A549 treated with AZD2906 at 1 μM for 4 hours (cell line): ENCODE measurements around the gene EIF5A. TPM values are rescaled to one million over a fixed set of nuclear protein-coding genes. Genes with fewer than 3 reads are reported as not detected.

Source experiments
- total RNA-seq: library from RNA; stranded (reverse); fragments of 200-300 nt; extraction: Qiagen RNA extraction; gene quantifications from 5 replicates; pipeline ENCODE4 v1.2.3, GENCODE V29; 2022

EIF5A gene
- 1,603 to 1,771 TPM (median 1,695 TPM) in 5 replicates for total RNA-seq

GRCh38 chr17:7306911-7307685 is at the start of gene EIF5A:
EIF5A (plus strand) TSS chr17:7307628; CDS start chr17:7309636, 2,008 bp downstream.

GRCh38 chr17:7262192-7262934 is 45.1 kb upstream of the EIF5A start, which contains the start of gene CLDN7:
CLDN7 (minus strand) TSS chr17:7262478; CDS start chr17:7262043, 435 bp downstream.

DNA sequence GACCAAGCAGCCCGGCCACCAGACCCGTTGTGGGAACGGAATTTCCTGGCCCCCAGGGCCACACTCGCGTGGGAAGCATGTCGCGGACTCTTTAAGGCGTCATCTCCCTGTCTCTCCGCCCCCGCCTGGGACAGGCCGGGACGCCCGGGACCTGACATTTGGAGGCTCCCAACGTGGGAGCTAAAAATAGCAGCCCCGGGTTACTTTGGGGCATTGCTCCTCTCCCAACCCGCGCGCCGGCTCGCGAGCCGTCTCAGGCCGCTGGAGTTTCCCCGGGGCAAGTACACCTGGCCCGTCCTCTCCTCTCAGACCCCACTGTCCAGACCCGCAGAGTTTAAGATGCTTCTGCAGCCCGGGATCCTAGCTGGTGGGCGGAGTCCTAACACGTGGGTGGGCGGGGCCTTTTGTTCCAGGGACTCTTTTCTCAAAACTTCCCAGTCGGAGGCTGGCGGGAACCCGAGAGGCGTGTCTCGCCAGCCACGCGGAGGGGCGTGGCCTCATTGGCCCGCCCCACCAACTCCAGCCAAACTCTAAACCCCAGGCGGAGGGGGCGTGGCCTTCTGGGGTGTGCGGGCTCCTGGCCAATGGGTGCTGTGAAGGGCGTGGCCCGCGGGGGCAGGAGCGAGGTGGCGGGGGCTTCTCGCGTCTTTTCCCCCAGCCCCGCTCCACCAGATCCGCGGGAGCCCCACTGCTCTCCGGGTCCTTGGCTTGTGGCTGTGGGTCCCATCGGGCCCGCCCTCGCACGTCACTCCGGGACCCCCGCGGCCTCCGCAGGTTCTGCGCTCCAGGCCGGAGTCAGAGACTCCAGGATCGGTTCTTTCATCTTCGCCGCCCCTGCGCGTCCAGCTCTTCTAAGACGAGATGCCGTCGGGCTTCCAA is 26.1 kb upstream of the EIF5A start, which contains the start of gene SLC2A4:
SLC2A4 (plus strand) TSS at position 645 of the 879 bp plus-strand sequence; CDS start at position 862, 217 bp downstream.

GRCh38 chr17:7294614-7295153 is 12.7 kb upstream of the EIF5A start, which contains the start of gene YBX2:
YBX2 (minus strand) TSS chr17:7294639; CDS start chr17:7294500, 139 bp downstream.

DNA sequence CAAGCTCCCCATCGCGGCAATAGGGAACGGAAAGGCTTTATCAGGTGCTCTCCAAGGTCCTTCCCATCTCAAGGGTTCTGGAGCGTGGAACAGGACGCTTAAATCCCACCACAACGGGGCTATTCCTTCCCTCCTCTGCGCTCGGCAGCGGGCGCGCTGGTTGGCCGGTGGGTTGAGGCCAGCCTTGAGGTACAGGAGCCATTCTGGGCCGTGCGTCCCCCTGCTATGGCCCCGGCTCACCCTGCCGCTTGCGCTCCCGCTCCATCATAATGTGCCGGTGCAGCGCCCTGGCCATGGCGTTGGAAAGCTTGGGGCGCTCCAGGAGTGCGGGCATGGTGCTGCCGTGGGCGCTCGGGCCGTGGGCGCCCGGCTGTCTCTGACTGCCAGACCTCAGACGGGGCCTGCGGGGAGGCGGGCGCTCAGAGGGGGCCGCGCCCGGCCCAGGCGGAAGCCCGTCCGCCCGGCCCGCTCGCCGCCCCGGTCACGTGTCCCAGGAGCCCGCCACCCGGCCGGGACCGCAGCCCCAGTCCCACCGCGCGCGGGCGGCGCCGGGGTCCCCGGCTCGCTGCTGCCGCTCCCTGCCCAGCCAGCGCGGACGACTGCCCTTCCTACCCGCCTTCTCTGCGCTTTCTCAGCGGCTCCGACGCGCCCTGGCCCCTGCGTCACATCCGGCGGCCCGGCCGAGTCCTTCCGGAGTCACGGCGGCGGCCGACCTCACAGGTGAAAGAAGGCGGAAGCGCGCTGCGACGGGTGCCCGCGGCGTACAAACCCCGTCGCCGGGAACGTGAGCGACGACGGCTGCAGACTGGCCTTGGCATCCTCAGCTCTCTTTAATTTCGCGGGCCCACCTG is 7.5 kb downstream of the EIF5A start, which contains the start of gene GPS2:
GPS2 (minus strand) TSS at position 642 of the 851 bp plus-strand sequence; CDS start at position 334, 308 bp downstream.

GRCh38 chr17:7328840-7329373 is 21.5 kb downstream of the EIF5A start, which contains the start of gene NEURL4:
NEURL4 (minus strand) TSS chr17:7329335; CDS start chr17:7329312, 23 bp downstream.

DNA sequence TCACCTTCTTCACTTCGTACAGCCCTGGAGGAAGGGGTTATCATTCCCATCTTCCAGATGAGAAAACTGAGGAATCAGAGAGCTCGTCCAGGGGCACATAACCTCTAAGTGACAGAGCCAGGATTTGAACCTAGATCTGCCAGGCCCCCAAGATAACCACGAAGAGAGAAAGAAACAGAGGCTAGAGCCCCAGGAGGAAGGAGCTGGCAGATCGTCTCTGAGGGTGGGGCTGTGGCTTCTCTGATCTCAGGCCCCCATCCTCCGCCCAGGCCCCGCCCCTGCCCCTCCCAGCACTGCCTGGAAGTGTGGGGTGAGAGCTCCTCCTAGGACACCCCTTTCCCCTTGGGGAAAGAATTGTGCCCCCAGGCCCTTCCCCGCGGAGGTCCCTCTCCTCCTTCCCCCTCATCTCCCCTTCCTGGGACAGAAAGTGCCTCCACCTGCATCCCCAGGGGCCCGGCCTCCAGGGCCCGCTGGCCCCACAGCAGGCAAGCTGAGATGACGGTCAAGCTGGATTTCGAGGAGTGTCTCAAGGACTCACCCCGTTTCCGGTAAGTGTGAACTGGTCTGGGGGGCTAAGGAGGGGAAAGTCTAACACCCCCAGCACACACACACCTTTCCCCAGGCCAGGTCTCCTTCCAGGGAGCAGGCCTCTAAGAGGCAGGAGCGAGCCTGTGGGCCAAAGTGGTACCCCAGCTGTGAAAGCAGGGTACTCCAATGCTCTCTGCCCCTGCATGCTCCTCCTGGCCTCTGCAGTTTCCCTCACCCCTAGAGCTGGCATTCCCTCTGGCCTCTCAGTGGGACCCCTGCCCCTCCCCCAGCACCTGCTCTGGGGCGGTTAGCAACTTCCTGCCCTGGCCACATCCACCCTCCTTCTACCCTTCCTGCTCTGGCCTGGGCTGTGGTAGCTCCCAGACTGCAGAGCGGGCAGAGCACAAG is 29.1 kb downstream of the EIF5A start, which contains the start of gene ACAP1:
ACAP1 (plus strand) TSS at position 290 of the 936 bp plus-strand sequence; CDS start at position 496, 206 bp downstream.

GRCh38 chr17:7351665-7352502 is 44.5 kb downstream of the EIF5A start, which contains the start of gene KCTD11:
KCTD11 (plus strand) TSS chr17:7352162.

GRCh38 chr17:7355053-7355452 is 47.6 kb downstream of the EIF5A start, which contains the start of gene TMEM95:
TMEM95 (plus strand) TSS chr17:7355156; CDS start chr17:7355205, 49 bp downstream.

Other genes starting within 250 kb of the EIF5A start
- not detected in 5 replicates for gene CLEC10A, start 227.4 kb upstream of the EIF5A start, total RNA-seq
- 0.07 to 0.12 TPM in 2 of 5 replicates, not detected in the others for gene ASGR2, start 192.8 kb upstream of the EIF5A start, total RNA-seq
- 0.82 to 1.4 TPM (median 1.2 TPM) in 5 replicates for gene ASGR1, start 128.3 kb upstream of the EIF5A start, total RNA-seq
- 5.4 to 7.5 TPM (median 5.8 TPM) in 5 replicates for gene DLG4, start 87.8 kb upstream of the EIF5A start, total RNA-seq
- 286 to 433 TPM (median 402 TPM) in 5 replicates for gene ACADVL, start 87.7 kb upstream of the EIF5A start, total RNA-seq
- 37.1 to 47.6 TPM (median 44.8 TPM) in 5 replicates for gene DVL2, start 73.1 kb upstream of the EIF5A start, total RNA-seq
- 86.1 to 108 TPM (median 99.5 TPM) in 5 replicates for gene PHF23, start 68.2 kb upstream of the EIF5A start, total RNA-seq
- gene GABARAP, start 65.2 kb upstream of the EIF5A start, total RNA-seq, result 643 to 763 TPM (median 704 TPM) in 5 replicates
- gene CTDNEP1, start 55.9 kb upstream of the EIF5A start, total RNA-seq, result 208 to 254 TPM (median 236 TPM) in 5 replicates
- gene ELP5, start 55.4 kb upstream of the EIF5A start, total RNA-seq, result 131 to 160 TPM (median 140 TPM) in 5 replicates
- 2.2 to 3.2 TPM (median 2.9 TPM) in 5 replicates for gene CLDN7, start 45.1 kb upstream of the EIF5A start, total RNA-seq
- 0.35 to 0.67 TPM (median 0.63 TPM) in 5 replicates for gene SLC2A4, start 25.9 kb upstream of the EIF5A start, total RNA-seq
- 0.37 to 0.68 TPM (median 0.53 TPM) in 5 replicates for gene YBX2, start 13.0 kb upstream of the EIF5A start, total RNA-seq
- gene GPS2, start 7.7 kb downstream of the EIF5A start, total RNA-seq, result 81.4 to 100 TPM (median 97.9 TPM) in 5 replicates
- 23.0 to 36.7 TPM (median 28.7 TPM) in 5 replicates for gene NEURL4, start 21.7 kb downstream of the EIF5A start, total RNA-seq
- 2.4 to 5.7 TPM (median 4.0 TPM) in 5 replicates for gene ACAP1, start 28.9 kb downstream of the EIF5A start, total RNA-seq
- gene KCTD11, start 44.5 kb downstream of the EIF5A start, total RNA-seq, result 11.3 to 13.7 TPM (median 12.5 TPM) in 5 replicates
- not detected in 5 replicates for gene TMEM95, start 47.5 kb downstream of the EIF5A start, total RNA-seq
- gene TNK1, start 73.5 kb downstream of the EIF5A start, total RNA-seq, result 1.3 to 1.6 TPM (median 1.5 TPM) in 5 replicates
- gene PLSCR3, start 86.9 kb downstream of the EIF5A start, total RNA-seq, result 38.6 to 48.9 TPM (median 44.7 TPM) in 5 replicates
- gene TMEM256, start 96.5 kb downstream of the EIF5A start, total RNA-seq, result 180 to 224 TPM (median 215 TPM) in 5 replicates
- 13.3 to 17.6 TPM (median 17.1 TPM) in 5 replicates for gene NLGN2, start 100.2 kb downstream of the EIF5A start, total RNA-seq
- gene SPEM1, start 112.7 kb downstream of the EIF5A start, total RNA-seq, result 0.06 to 0.13 TPM in 2 of 5 replicates, not detected in the others
- 0.03 to 0.07 TPM (median 0.06 TPM) in 3 of 5 replicates, not detected in the others for gene SPEM2, start 118.0 kb downstream of the EIF5A start, total RNA-seq
- 0.02 to 0.03 TPM (median 0.02 TPM) in 3 of 5 replicates, not detected in the others for gene SPEM3, start 121.2 kb downstream of the EIF5A start, total RNA-seq
- 10.8 to 13.9 TPM (median 13.3 TPM) in 5 replicates for gene TMEM102, start 127.8 kb downstream of the EIF5A start, total RNA-seq
- gene FGF11, start 131.9 kb downstream of the EIF5A start, total RNA-seq, result 0.76 to 1.2 TPM (median 0.85 TPM) in 5 replicates
- 8.0 to 11.6 TPM (median 10.2 TPM) in 5 replicates for gene CHRNB1, start 137.4 kb downstream of the EIF5A start, total RNA-seq
- 21.0 to 25.5 TPM (median 24.1 TPM) in 5 replicates for gene ZBTB4, start 172.0 kb downstream of the EIF5A start, total RNA-seq
- not detected in 5 replicates for gene SLC35G6, start 173.8 kb downstream of the EIF5A start, total RNA-seq
- gene POLR2A, start 176.7 kb downstream of the EIF5A start, total RNA-seq, result 72.5 to 86.2 TPM (median 79.8 TPM) in 5 replicates
- 8.2 to 13.3 TPM (median 13.0 TPM) in 5 replicates for gene TNFSF12, start 241.4 kb downstream of the EIF5A start, total RNA-seq